IPS-NIHi7 (cell line): ENCODE data around the gene CD300LB.

Experiments used
- DNase-seq: peaks from one replicate; pipeline ENCODE4 v3.0.0; 2012; ENCODE audit warnings: mixed read lengths; ENCODE audit errors: extremely low spot score

CD300LB gene

GRCh38 chr17:74549343-74549742, 18.1 kb upstream of the CD300LB start:
- no peak for DNase-seq

- no peak for DNase-seq
Observed at GRCh38 chr17:74547736-74548135, 16.5 kb upstream of the CD300LB start.

GRCh38 chr17:74547264-74547663, 16.0 kb upstream of the CD300LB start:
- no peak for DNase-seq

- DNase-seq, result no peak
Observed at GRCh38 chr17:74546586-74546985, 15.3 kb upstream of the CD300LB start.

GRCh38 chr17:74545843-74546230, 14.6 kb upstream of the CD300LB start, which contains the start of gene CD300C:
TSS of gene CD300C (minus strand) at chr17:74546115. CDS start at chr17:74545782, 333 bp downstream.
- no peak for DNase-seq

- no peak for DNase-seq
Observed at GRCh38 chr17:74544991-74545842, 13.9 kb upstream of the CD300LB start.

- no peak for DNase-seq
Observed at GRCh38 chr17:74543891-74544760, 12.9 kb upstream of the CD300LB start.

- DNase-seq, result peak; percentile 50
Observed at GRCh38 chr17:74543406-74543805, 12.1 kb upstream of the CD300LB start.

GRCh38 chr17:74542727-74543383, 11.6 kb upstream of the CD300LB start:
- no peak for DNase-seq

- DNase-seq, result no peak
Observed at GRCh38 chr17:74542166-74542565, 10.9 kb upstream of the CD300LB start.

- no peak for DNase-seq
Observed at GRCh38 chr17:74541176-74542111, 10.2 kb upstream of the CD300LB start.

- no peak for DNase-seq
Observed at GRCh38 chr17:74539281-74539820, 8.1 kb upstream of the CD300LB start.

- no peak for DNase-seq
Observed at GRCh38 chr17:74536890-74537289, 5.6 kb upstream of the CD300LB start.

GRCh38 chr17:74532115-74532514, 840 bp upstream of the CD300LB start:
- no peak for DNase-seq

- DNase-seq, result no peak
Observed at GRCh38 chr17:74530831-74531150, 484 bp downstream of the CD300LB start.

GRCh38 chr17:74529243-74529642, 2.0 kb downstream of the CD300LB start:
- no peak for DNase-seq

GRCh38 chr17:74528491-74529199, 2.6 kb downstream of the CD300LB start:
- no peak for DNase-seq

- no peak for DNase-seq
Observed at GRCh38 chr17:74527756-74528155, 3.5 kb downstream of the CD300LB start.

- peak; percentile 9 for DNase-seq
Observed at GRCh38 chr17:74527081-74527480, 4.2 kb downstream of the CD300LB start.

- no peak for DNase-seq
Observed at GRCh38 chr17:74526681-74527080, 4.6 kb downstream of the CD300LB start.
